C4-2B (cell line): ENCODE measurements around the gene LOXL3.

Experiments
- H3K27ac ChIP-seq: fragments of 450-650 bp; 2 replicates; pipeline ENCODE4 v1.5.1; 2017
- CTCF ChIP-seq: fragments of 450-650 bp; conservative IDR thresholded peaks from 2 replicates; pipeline ENCODE4 v1.5.1; 2017; ENCODE audit warnings: mild to moderate bottlenecking
- ZFX ChIP-seq: fragments of 450-650 bp; IDR thresholded peaks from 2 replicates; pipeline ENCODE4 v1.6.1; 2017

Gene LOXL3

DNA sequence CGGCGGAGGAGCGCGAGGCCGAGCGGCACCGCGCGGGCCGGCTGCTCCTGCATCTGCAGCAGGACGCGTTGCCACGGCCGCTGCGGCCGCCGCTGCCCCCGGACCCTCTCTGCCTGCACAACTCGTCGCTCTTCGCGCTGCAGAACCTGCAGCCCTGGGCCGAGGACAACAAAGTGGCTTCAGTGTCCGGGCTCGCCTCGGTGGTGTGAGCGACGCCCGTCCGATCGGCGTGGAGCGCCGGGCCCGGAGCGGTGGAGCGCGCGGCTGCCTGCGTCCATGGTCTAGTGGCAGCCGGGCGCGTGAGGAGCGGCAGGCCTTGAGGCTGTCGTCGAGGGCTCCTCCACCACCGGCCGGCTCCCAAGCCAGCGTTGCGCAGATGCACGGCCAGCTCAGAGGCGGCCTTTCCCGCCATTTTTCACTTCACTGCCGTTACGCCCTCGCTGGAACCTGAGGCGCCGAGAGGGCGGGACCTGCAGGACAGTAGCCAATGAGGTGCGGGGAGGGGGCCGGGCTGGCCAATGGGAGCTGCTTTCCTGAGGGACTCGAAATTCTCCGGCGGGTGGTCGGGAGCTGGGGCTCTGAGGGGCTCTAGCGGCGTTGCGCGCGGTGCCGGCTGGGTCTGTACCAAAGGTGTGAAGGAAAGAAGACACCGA lies 37.6 kb downstream of the LOXL3 start:
- TF ChIP-seq CTCF (no peak), ZFX (no peak)
- no peak overlapping the region for H3K27ac ChIP-seq

- H3K27ac ChIP-seq: no peak overlapping the region
- TF ChIP-seq CTCF (no peak), ZFX (no peak)
Observed at GRCh38 chr2:74515271-74515980, 38.3 kb downstream of the LOXL3 start.

GRCh38 chr2:74514368-74515270 lies 39.1 kb downstream of the LOXL3 start, which contains the start of gene TLX2:
TLX2 (plus strand) TSS chr2:74514450; CDS start chr2:74514807, 357 bp downstream.
- TF ChIP-seq CTCF (no peak), ZFX (no peak)
- H3K27ac ChIP-seq: no peak within 1 kb of the TSS

DNA sequence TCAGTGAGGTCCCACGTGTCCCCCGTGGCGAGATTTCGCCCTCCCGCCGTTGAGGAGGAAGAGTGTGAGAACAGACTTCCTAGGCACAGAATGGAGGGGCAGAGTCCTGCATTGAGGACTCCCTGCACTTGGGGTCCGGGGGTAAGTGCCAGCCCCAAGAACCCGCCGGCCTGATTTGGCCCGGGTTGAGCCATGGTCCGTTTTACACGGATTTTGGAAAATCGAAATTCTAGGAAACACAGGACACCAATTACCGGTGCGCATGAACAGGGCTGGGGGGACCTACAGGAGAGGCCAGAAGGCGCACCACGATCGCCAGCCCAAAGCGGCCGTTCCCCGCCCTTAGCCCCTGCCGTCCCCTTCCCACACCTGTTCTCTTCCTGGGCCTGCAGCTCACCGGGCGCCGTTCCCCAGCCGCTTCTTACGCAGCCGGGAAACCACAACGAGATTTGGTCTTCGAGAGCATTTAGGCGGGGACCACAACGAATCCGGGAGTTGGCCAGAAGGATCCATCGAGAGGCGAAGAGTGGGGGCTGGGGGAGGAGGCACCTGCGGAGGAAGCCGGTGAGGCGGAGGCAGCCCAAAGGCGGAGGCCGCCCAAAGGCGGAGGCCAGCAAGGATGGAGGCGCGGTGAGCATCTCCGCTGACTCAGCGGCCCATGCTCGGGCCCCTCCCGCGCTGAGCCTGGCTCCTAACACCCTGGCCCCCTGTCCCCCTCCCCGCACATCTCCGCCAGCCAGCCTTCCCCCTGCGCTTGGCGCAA lies 40.0 kb downstream of the LOXL3 start:
- H3K27ac ChIP-seq: no peak overlapping the region
- no peak for TF ChIP-seq ZFX
- TF ChIP-seq CTCF: no peak

- no peak for TF ChIP-seq ZFX
- no peak for TF ChIP-seq CTCF
- no peak overlapping the region for H3K27ac ChIP-seq
Observed at GRCh38 chr2:74512744-74513604, 40.8 kb downstream of the LOXL3 start.
